CD14-positive monocyte (primary cell): ENCODE measurements around the gene ACOD1. TPM values are rescaled to one million over a fixed set of nuclear protein-coding genes. Genes with fewer than 3 reads are reported as not detected.

Experiments used
- DNase-seq, 3 donors: peaks; one replicate each; pipeline ENCODE4 v3.0.0-alpha.2; 2011 to 2022
- H2AFZ ChIP-seq: 2 replicates; pipeline ENCODE4 v1.6.0; 2012; ENCODE audit warnings: mild to moderate bottlenecking, low read depth, low read length, inconsistent platforms; ENCODE audit not compliant: insufficient read depth, poor library complexity, severe bottlenecking
- H3K27ac ChIP-seq, 2 donors: 1 replicate in 1 of 2; 2 replicates in 1 of 2; pipeline ENCODE4 v1.5.1; 2012 to 2013; ENCODE audit warnings: low read length in 2 of 2, control low read depth in 1 of 2, inconsistent platforms in 1 of 2, low read depth in 1 of 2, mild to moderate bottlenecking in 1 of 2
- H3K27me3 ChIP-seq, 2 donors: one replicate each; pipeline versions ENCODE4 v1.6.0 to v1.6.1; 2011 to 2013; ENCODE audit warnings: low read length in 2 of 2; ENCODE audit not compliant: control insufficient read depth in 2 of 2, insufficient read depth in 2 of 2
- H3K36me3 ChIP-seq, 2 donors: replicated peaks in 1 of 2; 1 replicate in 1 of 2; 2 replicates in 1 of 2; pipeline versions ENCODE4 v1.5.1 to v1.6.1; 2012 to 2013; ENCODE audit warnings: low read length in 2 of 2, control low read depth in 1 of 2, inconsistent platforms in 1 of 2, mild to moderate bottlenecking in 1 of 2; ENCODE audit not compliant: insufficient read depth in 2 of 2, control insufficient read depth in 1 of 2
- H3K4me1 ChIP-seq, 2 donors: 1 replicate in 1 of 2; 2 replicates in 1 of 2; pipeline versions ENCODE4 v1.5.1 to v1.6.1; 2012 to 2013; ENCODE audit warnings: low read length in 2 of 2, control low read depth in 1 of 2, inconsistent platforms in 1 of 2, mild to moderate bottlenecking in 1 of 2, moderate library complexity in 1 of 2; ENCODE audit not compliant: insufficient read depth in 2 of 2, control insufficient read depth in 1 of 2
- H3K4me2 ChIP-seq: replicated peaks from 2 replicates; pipeline ENCODE3; 2012; ENCODE audit warnings: low read length, moderate library complexity, mild to moderate bottlenecking; ENCODE audit not compliant: poor library complexity, severe bottlenecking; ENCODE audit errors: extremely low read depth
- H3K4me3 ChIP-seq, 3 experiments: fragments of 200-600 bp in 1 of 3; sonication (generic) in 1 of 3; replicated peaks in 1 of 3; 1 replicate in 2 of 3; 2 replicates in 1 of 3; pipeline ENCODE4 v1.5.1; 2011 to 2013; ENCODE audit warnings: low read length in 3 of 3, mild to moderate bottlenecking in 3 of 3, control low read depth in 2 of 3, low read depth in 2 of 3, inconsistent platforms in 1 of 3, moderate library complexity in 1 of 3
- H3K79me2 ChIP-seq: 2 replicates; pipeline ENCODE4 v1.6.0; 2012; ENCODE audit warnings: mild to moderate bottlenecking, control low read depth, inconsistent platforms, low read length, moderate library complexity; ENCODE audit not compliant: insufficient read depth
- H3K9ac ChIP-seq: 2 replicates; pipeline ENCODE4 v1.6.0; 2017; ENCODE audit warnings: low read length, mild to moderate bottlenecking; ENCODE audit not compliant: insufficient read depth, poor library complexity, severe bottlenecking
- H3K9me3 ChIP-seq, 2 donors: replicated peaks in 1 of 2; 1 replicate in 1 of 2; 2 replicates in 1 of 2; pipeline versions ENCODE4 v1.5.1 to v1.6.1; 2012 to 2013; ENCODE audit warnings: low read length in 2 of 2, control low read depth in 1 of 2; ENCODE audit not compliant: control insufficient read depth in 1 of 2, insufficient read depth in 1 of 2
- H4K20me1 ChIP-seq: 2 replicates; pipeline ENCODE4 v1.6.0; 2012; ENCODE audit warnings: mild to moderate bottlenecking, low read length, control low read depth, moderate library complexity; ENCODE audit not compliant: insufficient read depth
- H3K27ac Mint-ChIP-seq, 7 donors: one replicate each; pipeline ENCODE4 v1.8.0; 2020; ENCODE audit warnings: mild to moderate bottlenecking in 7 of 7, mixed read lengths in 7 of 7, moderate library complexity in 6 of 7, inconsistent platforms in 2 of 7
- H3K27me3 Mint-ChIP-seq, 3 donors: one replicate each; pipeline ENCODE4 v1.8.0; 2021 to 2022; ENCODE audit warnings: low read depth in 3 of 3, mild to moderate bottlenecking in 3 of 3, mixed read lengths in 3 of 3, moderate library complexity in 3 of 3, inconsistent platforms in 1 of 3
- H3K36me3 Mint-ChIP-seq, 2 donors: one replicate each; pipeline ENCODE4 v1.8.0; 2020; ENCODE audit warnings: mixed read lengths in 2 of 2, inconsistent platforms in 1 of 2, mild to moderate bottlenecking in 1 of 2
- H3K4me1 Mint-ChIP-seq: one replicate; pipeline ENCODE4 v1.8.0; 2020; ENCODE audit warnings: mild to moderate bottlenecking, mixed read lengths
- H3K4me3 Mint-ChIP-seq, 2 donors: one replicate each; pipeline ENCODE4 v1.8.0; 2020; ENCODE audit warnings: mild to moderate bottlenecking in 2 of 2, mixed read lengths in 2 of 2, moderate library complexity in 1 of 2
- H3K9me3 Mint-ChIP-seq, 7 donors: one replicate each; pipeline ENCODE4 v1.8.0; 2020 to 2022; ENCODE audit warnings: mixed read lengths in 7 of 7, mild to moderate bottlenecking in 6 of 7, moderate library complexity in 6 of 7, inconsistent platforms in 2 of 7
- CTCF ChIP-seq: fragments of 200-600 bp; IDR thresholded peaks from one replicate; pipeline ENCODE4 v1.8.0; 2022; ENCODE audit warnings: antibody characterized with exemption, mild to moderate bottlenecking
- WGBS: methylation state at CpG from one replicate; pipeline ENCODE4 v1.1.5; 2013; ENCODE audit warnings: missing lambda C conversion rate; ENCODE audit not compliant: insufficient coverage; 5-methylcytosine and 5-hydroxymethylcytosine counted together
- intact Hi-C, 2 donors: fragments of 100-400 bp; cut with micrococcal nuclease; formaldehyde crosslinking; loops; one replicate each; pipeline versions ENCODE4 v1.15.0 to v1.15.1; 2023
- polyA plus RNA-seq, 3 donors: library from polyadenylated mRNA; depleted of rRNA in 1 of 3; unstranded in 2 of 3; stranded (reverse) in 1 of 3; fragments of 300-500 nt in 2 of 3; fragments of >200 nt in 1 of 3; fragmentation: Illumina TruSeq in 2 of 3; gene quantifications; 1 replicate in 2 of 3; 2 replicates in 1 of 3; pipeline ENCODE4 v1.2.3, GENCODE V29; 2012 to 2021

ACOD1 gene
- polyA plus RNA-seq, 3 donors = 0.29 TPM; not detected in 2

- Histone ChIP-seq H2AFZ (no peak overlapping the region), H3K9ac (no peak overlapping the region), H3K27me3 (peaks cover 1 to 4% of the 10 kb centered on the region in 2 donors), H3K4me1 (no peaks in the 10 kb centered on the region), H3K79me2 (no peaks in the 10 kb centered on the region), H4K20me1 (no peaks in the 10 kb centered on the region), H3K4me2 (no peak overlapping the region), H3K36me3 (no peaks in the 10 kb centered on the region), H3K9me3 (no peaks in the 10 kb centered on the region), H3K27ac (no peak overlapping the region), H3K4me3 (no peak overlapping the region)
- TF ChIP-seq CTCF = no peak
- Mint-ChIP-seq H3K36me3 (no peaks in the 10 kb centered on the region), H3K27ac (no peak overlapping the region), H3K4me1 (peaks cover 10% of the 10 kb centered on the region), H3K27me3 (peaks cover 5 to 12% (median 7%) of the 10 kb centered on the region in 3 donors), H3K9me3 (peaks cover 0 to 2% (median 0%) of the 10 kb centered on the region in 7 donors), H3K4me3 (no peak overlapping the region)
- no peak for DNase-seq
- 100% methylated on average over 1 of the region's 3 CpGs for WGBS
- intact Hi-C loops = no loop called here
Observed at GRCh38 chr13:76971215-76971614, 22.9 kb downstream of the ACOD1 start.

- intact Hi-C loops = no loop called here
- H3K27ac Mint-ChIP-seq = no peak overlapping the region
- H3K27me3 ChIP-seq = peaks cover 2 to 4% of the 10 kb centered on the region in 2 donors
Observed at GRCh38 chr13:76971851-76972829, 23.8 kb downstream of the ACOD1 start.

More at GRCh38 chr13:76971851-76972829, 23.8 kb downstream of the ACOD1 start:
- H3K9me3 Mint-ChIP-seq = peaks cover 0 to 4% (median 0%) of the 10 kb centered on the region in 7 donors
- no peak overlapping the region for H3K9ac ChIP-seq
- H3K9me3 ChIP-seq = no peaks in the 10 kb centered on the region
- no peaks in the 10 kb centered on the region for H3K4me1 ChIP-seq
- no peaks in the 10 kb centered on the region for H3K79me2 ChIP-seq
- no peaks in the 10 kb centered on the region for H3K36me3 ChIP-seq
- no peak overlapping the region for H3K4me3 ChIP-seq
- no peaks in the 10 kb centered on the region for H4K20me1 ChIP-seq
- H3K27ac ChIP-seq = no peak overlapping the region
- H3K4me1 Mint-ChIP-seq = peaks cover 12% of the 10 kb centered on the region
- no peak overlapping the region for H3K4me2 ChIP-seq
- peak in 1 of 3 donors; percentile 19 for DNase-seq
- no peaks in the 10 kb centered on the region for H3K36me3 Mint-ChIP-seq
- peak overlapping the region; percentile 4 to 59 for H3K4me3 Mint-ChIP-seq
- 20% methylated on average over 11 of the region's 19 CpGs for WGBS
- TF ChIP-seq CTCF = no peak
- peaks cover 8 to 19% (median 12%) of the 10 kb centered on the region in 3 donors for H3K27me3 Mint-ChIP-seq
- peak overlapping the region; percentile 52 for H2AFZ ChIP-seq
